Heart left ventricle (tissue), 13 donors: Measurements from ENCODE around the gene FNDC3B.

Experiments
- POLR2A ChIP-seq, 2 donors: fragments of 450-650 bp; IDR thresholded peaks; one replicate each; pipeline ENCODE4 v1.6.1; 2017; ENCODE audit warnings: antibody characterized with exemption in 2 of 2, mild to moderate bottlenecking in 2 of 2, moderate library complexity in 2 of 2
- TF ChIP-seq, protein P1 (sequence below), 12 donors: fragments of 200-600 bp; sonication (generic) in 4 of 12; IDR thresholded peaks; one replicate each; pipeline versions ENCODE4 v1.5.0 to v1.8.0; 2018 to 2022; ENCODE audit warnings: antibody characterized with exemption in 12 of 12, mild to moderate bottlenecking in 5 of 12
- donor health status: ischemic (EF 13 %, LVEDD 7.1; RV severe dilation, severe dysfunction).
- donor health status: DM: no; HTN: yes; CAD: no.
- donor health status: DM: no; HTN: no; CAD: no.
- donor health status: ischemic (EF 25% LVEDD 6.9; RV normal size, moderate dysfunction).
- donor health status: ischemic (EF 25% LVEDD 5.7; RV mildly dilated, moderate dysfunction).
- donor health status: ischemic (EF 35%, LVEDD 5.7; RV mildly dilated, moderate dysfunction).
- donor health status: nonischemic (EF 11% LVEDD 7.7; RV severe dilation, severe dysfunction).
- donor health status: DM: yes; HTN: yes; CAD: no.
- donor health status: PGD.
- donor health status: ischemic (EF 29% LVEDD 5.4; RV normal size, mild dysfunction).
- donor health status: nonischemic (EF 23%, LVEDD 6.1; RV moderate dilation, normal function).

- TF ChIP-seq POLR2A (IDR thresholded peaks at IDR 0.05) = no peak
- TF ChIP-seq, protein P1, sequence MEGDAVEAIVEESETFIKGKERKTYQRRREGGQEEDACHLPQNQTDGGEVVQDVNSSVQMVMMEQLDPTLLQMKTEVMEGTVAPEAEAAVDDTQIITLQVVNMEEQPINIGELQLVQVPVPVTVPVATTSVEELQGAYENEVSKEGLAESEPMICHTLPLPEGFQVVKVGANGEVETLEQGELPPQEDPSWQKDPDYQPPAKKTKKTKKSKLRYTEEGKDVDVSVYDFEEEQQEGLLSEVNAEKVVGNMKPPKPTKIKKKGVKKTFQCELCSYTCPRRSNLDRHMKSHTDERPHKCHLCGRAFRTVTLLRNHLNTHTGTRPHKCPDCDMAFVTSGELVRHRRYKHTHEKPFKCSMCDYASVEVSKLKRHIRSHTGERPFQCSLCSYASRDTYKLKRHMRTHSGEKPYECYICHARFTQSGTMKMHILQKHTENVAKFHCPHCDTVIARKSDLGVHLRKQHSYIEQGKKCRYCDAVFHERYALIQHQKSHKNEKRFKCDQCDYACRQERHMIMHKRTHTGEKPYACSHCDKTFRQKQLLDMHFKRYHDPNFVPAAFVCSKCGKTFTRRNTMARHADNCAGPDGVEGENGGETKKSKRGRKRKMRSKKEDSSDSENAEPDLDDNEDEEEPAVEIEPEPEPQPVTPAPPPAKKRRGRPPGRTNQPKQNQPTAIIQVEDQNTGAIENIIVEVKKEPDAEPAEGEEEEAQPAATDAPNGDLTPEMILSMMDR (IDR thresholded peaks at IDR 0.05) = no peak
Observed at GRCh38 chr3:172352786-172353185, 313.4 kb downstream of the FNDC3B start.
